Lung (tissue), 12 donors: ENCODE results near the gene SH3RF2. TPM values are rescaled to one million over a fixed set of nuclear protein-coding genes. Genes with fewer than 3 reads are reported as not detected.

Experiments used
- ATAC-seq: fragments of 200-7000 bp; cut with Tn5 transposase; one replicate; pipeline ENCODE4 v1.9.1; 2020; ENCODE audit warnings: moderate number of reproducible peaks; ENCODE audit not compliant: insufficient read depth, low FRiP score
- DNase-seq, 3 donors: peaks; one replicate each; pipeline ENCODE4 v3.0.0-alpha.2; 2013 to 2017
- H3K27ac ChIP-seq, 2 donors: one replicate each; pipeline ENCODE4 v1.5.1; 2013; ENCODE audit warnings: mild to moderate bottlenecking in 2 of 2, moderate library complexity in 2 of 2, control low read depth in 1 of 2, inconsistent platforms in 1 of 2, low read depth in 1 of 2, low read length in 1 of 2
- H3K27me3 ChIP-seq, 3 donors: one replicate each; pipeline ENCODE4 v1.5.1; 2013; ENCODE audit warnings: low read length in 2 of 3; ENCODE audit not compliant: control insufficient read depth in 3 of 3, insufficient read depth in 3 of 3
- H3K36me3 ChIP-seq, 4 donors: one replicate each; pipeline ENCODE4 v1.5.1; 2013; ENCODE audit warnings: low read length in 4 of 4, mild to moderate bottlenecking in 1 of 4, moderate library complexity in 1 of 4; ENCODE audit not compliant: control insufficient read depth in 4 of 4, insufficient read depth in 4 of 4
- H3K4me1 ChIP-seq, 5 donors: one replicate each; pipeline ENCODE4 v1.5.1; 2013; ENCODE audit warnings: low read length in 5 of 5, mild to moderate bottlenecking in 2 of 5, moderate library complexity in 1 of 5; ENCODE audit not compliant: control insufficient read depth in 5 of 5, insufficient read depth in 5 of 5
- H3K4me3 ChIP-seq: one replicate; pipeline ENCODE4 v1.5.1; 2013; ENCODE audit warnings: mild to moderate bottlenecking, control low read depth, moderate library complexity
- H3K9ac ChIP-seq, 2 donors: one replicate each; pipeline ENCODE4 v1.5.1; 2013; ENCODE audit warnings: low read length in 2 of 2, control low read depth in 1 of 2; ENCODE audit not compliant: insufficient read depth in 1 of 2
- H3K9me3 ChIP-seq, 4 donors: one replicate each; pipeline ENCODE4 v1.5.1; 2013; ENCODE audit warnings: low read length in 3 of 4, mild to moderate bottlenecking in 1 of 4, moderate library complexity in 1 of 4; ENCODE audit not compliant: control insufficient read depth in 4 of 4, insufficient read depth in 3 of 4
- CTCF ChIP-seq: IDR thresholded peaks from 2 replicates; pipeline ENCODE4 v1.5.1; 2012; ENCODE audit warnings: mild to moderate bottlenecking; ENCODE audit errors: control extremely low read depth, extremely low read depth
- WGBS, 2 donors: extraction: QIAGEN DNeasy Blood & Tissue Kit; methylation state at CpG; one replicate each; pipeline ENCODE4 v1.1.7; 2013; 5-methylcytosine and 5-hydroxymethylcytosine counted together
- polyA plus RNA-seq, 2 donors: library from polyadenylated mRNA; stranded (reverse); fragments of 200-250 nt; gene quantifications; one replicate each; pipeline ENCODE4 v1.2.1, GENCODE V29; 2013
- total RNA-seq, 2 donors: library from RNA; depleted of rRNA in 1 of 2; stranded (reverse); fragments of >200 nt in 1 of 2; gene quantifications; one replicate each; pipeline ENCODE4 v1.2.1, GENCODE V29; 2014 to 2021
- donor health status: control.
- donor health status: control.
- donor health status: Bipolar disorder and iron deficiency.
- donor health status: healthy.
- donor health status: DM: yes; HTN: yes; CAD: no.

Gene SH3RF2
- total and polyA plus RNA-seq, 4 donors: 1.3 to 14.3 (median 5.0) TPM

- Histone ChIP-seq H3K27ac (peak overlapping the region in 1 of 2 donors; percentile 17), H3K27me3 (peaks cover 0 to 11% (median 0%) of the 10 kb centered on the region in 3 donors), H3K36me3 (no peaks in the 10 kb centered on the region), H3K9ac (no peak overlapping the region), H3K9me3 (no peaks in the 10 kb centered on the region), H3K4me3 (no peak overlapping the region), H3K4me1 (peaks cover 0 to 16% (median 0%) of the 10 kb centered on the region in 5 donors)
- no peak for DNase-seq
- WGBS, 2 donors: 87 to 89% methylated on average over 2 of the region's 2 CpGs
- no peak for TF ChIP-seq CTCF
- no peak for ATAC-seq
These were observed 47.1 kb downstream of the SH3RF2 start for GRCh38 chr5:145983446-145983845.

GRCh38 chr5:145984072-145984471 is 47.7 kb downstream of the SH3RF2 start:
- WGBS, 2 donors: 38 to 60% methylated on average over 2 of the region's 2 CpGs
- H3K4me3 ChIP-seq: no peak overlapping the region
- ATAC-seq: peak; percentile 60

GRCh38 chr5:145987856-145988255 is 51.5 kb downstream of the SH3RF2 start:
- 67 to 70% methylated on average over 1 of the region's 1 CpG for WGBS, 2 donors
- Histone ChIP-seq H3K4me3 (no peak overlapping the region), H3K9me3 (no peaks in the 10 kb centered on the region), H3K36me3 (no peaks in the 10 kb centered on the region), H3K27me3 (peaks cover 0 to 20% (median 0%) of the 10 kb centered on the region in 3 donors), H3K4me1 (peaks cover 0 to 10% (median 0%) of the 10 kb centered on the region in 5 donors), H3K9ac (no peak overlapping the region), H3K27ac (no peak overlapping the region)
- no peak for ATAC-seq
- TF ChIP-seq CTCF: no peak
- DNase-seq: no peak

More at GRCh38 chr5:145984072-145984471, 47.7 kb downstream of the SH3RF2 start:
- TF ChIP-seq CTCF: no peak
- peaks cover 0 to 11% (median 0%) of the 10 kb centered on the region in 5 donors for H3K4me1 ChIP-seq
- no peaks in the 10 kb centered on the region for H3K9me3 ChIP-seq
- no peaks in the 10 kb centered on the region for H3K36me3 ChIP-seq
- H3K9ac ChIP-seq: no peak overlapping the region
- no peak for DNase-seq
- no peak overlapping the region for H3K27ac ChIP-seq
- peaks cover 0 to 11% (median 0%) of the 10 kb centered on the region in 3 donors for H3K27me3 ChIP-seq

- ATAC-seq (no peak), DNase-seq (no peak)
- H3K36me3 ChIP-seq: no peaks in the 10 kb centered on the region
- no peak overlapping the region for H3K4me3 ChIP-seq
- H3K9me3 ChIP-seq: peaks cover 0 to 3% (median 0%) of the 10 kb centered on the region in 4 donors
- no peak for TF ChIP-seq CTCF
- 75 to 84% methylated on average over 2 of the region's 2 CpGs for WGBS, 2 donors
- no peak overlapping the region for H3K9ac ChIP-seq
- H3K27me3 ChIP-seq: peaks cover 0 to 19% (median 0%) of the 10 kb centered on the region in 3 donors
- H3K4me1 ChIP-seq: peaks cover 0 to 3% (median 0%) of the 10 kb centered on the region in 5 donors
- no peak overlapping the region for H3K27ac ChIP-seq
These were observed 52.6 kb downstream of the SH3RF2 start for GRCh38 chr5:145988993-145989392.
